Mesenchymal stem cell (in vitro differentiated cells and primary cell): ENCODE data around the gene ACADVL.

Experiments used
- DNase-seq: peaks from one replicate; pipeline ENCODE4 v3.0.0-alpha.2; 2013
- H2AFZ ChIP-seq: one replicate; pipeline ENCODE4 v1.6.1; 2013; ENCODE audit warnings: low read depth, mild to moderate bottlenecking, control low read depth, inconsistent platforms, low read length, moderate library complexity
- H2AK5ac ChIP-seq: 2 replicates; pipeline ENCODE4 v1.6.1; 2013; ENCODE audit warnings: low read length, moderate library complexity, mild to moderate bottlenecking, inconsistent platforms; ENCODE audit not compliant: severe bottlenecking
- H2BK120ac ChIP-seq: one replicate; pipeline ENCODE4 v1.6.1; 2013; ENCODE audit warnings: low read depth, mild to moderate bottlenecking, inconsistent platforms, low read length, moderate library complexity
- H2BK12ac ChIP-seq, 2 experiments: one replicate each; pipeline ENCODE4 v1.6.1; 2013; ENCODE audit warnings: inconsistent platforms in 2 of 2, low read length in 2 of 2, mild to moderate bottlenecking in 2 of 2, moderate library complexity in 2 of 2, control low read depth in 1 of 2
- H2BK15ac ChIP-seq: one replicate; pipeline ENCODE4 v1.6.1; 2013; ENCODE audit warnings: mild to moderate bottlenecking, low read depth, inconsistent platforms; ENCODE audit not compliant: poor library complexity, severe bottlenecking
- H2BK5ac ChIP-seq: 2 replicates; pipeline ENCODE4 v1.6.1; 2013; ENCODE audit warnings: low read depth, mild to moderate bottlenecking, low read length, control low read depth, inconsistent platforms; ENCODE audit not compliant: poor library complexity, severe bottlenecking
- H3K14ac ChIP-seq, 2 experiments: one replicate each; pipeline ENCODE4 v1.6.1; 2013; ENCODE audit warnings: inconsistent platforms in 2 of 2, low read length in 2 of 2, control low read depth in 1 of 2, mild to moderate bottlenecking in 1 of 2, moderate library complexity in 1 of 2
- H3K18ac ChIP-seq, 2 experiments: one replicate each; pipeline ENCODE4 v1.6.1; 2013; ENCODE audit warnings: inconsistent platforms in 2 of 2, low read length in 2 of 2, control low read depth in 1 of 2, low read depth in 1 of 2, mild to moderate bottlenecking in 1 of 2
- H3K23ac ChIP-seq, 2 experiments: one replicate each; pipeline ENCODE4 v1.6.1; 2013; ENCODE audit warnings: inconsistent platforms in 2 of 2, low read length in 2 of 2, mild to moderate bottlenecking in 2 of 2, moderate library complexity in 2 of 2, control low read depth in 1 of 2
- H3K27ac ChIP-seq: 2 replicates; pipeline ENCODE4 v1.5.1; 2013; ENCODE audit warnings: mild to moderate bottlenecking, moderate library complexity, low read length, control low read depth, inconsistent platforms; ENCODE audit not compliant: poor library complexity, severe bottlenecking
- H3K27me3 ChIP-seq, 2 experiments: 2 replicates each; pipeline versions ENCODE4 v1.6.1 to v1.7.0; 2013; ENCODE audit warnings: low read length in 2 of 2, mild to moderate bottlenecking in 2 of 2, moderate library complexity in 2 of 2, control low read depth in 1 of 2, inconsistent platforms in 1 of 2; ENCODE audit not compliant: control insufficient read depth in 1 of 2, insufficient read depth in 1 of 2
- H3K36me3 ChIP-seq, 2 experiments: 2 replicates each; pipeline versions ENCODE4 v1.6.1 to v1.7.0; 2013; ENCODE audit warnings: low read length in 2 of 2, control low read depth in 1 of 2, inconsistent platforms in 1 of 2, low read depth in 1 of 2, mild to moderate bottlenecking in 1 of 2; ENCODE audit not compliant: insufficient read depth in 2 of 2, control insufficient read depth in 1 of 2
- H3K4ac ChIP-seq, 2 experiments: one replicate each; pipeline ENCODE4 v1.6.1; 2013; ENCODE audit warnings: inconsistent platforms in 2 of 2, low read length in 2 of 2, mild to moderate bottlenecking in 2 of 2, moderate library complexity in 2 of 2, control low read depth in 1 of 2, low read depth in 1 of 2
- H3K4me1 ChIP-seq: 2 replicates; pipeline ENCODE4 v1.6.1; 2013; ENCODE audit warnings: low read depth, low read length, control low read depth; ENCODE audit not compliant: control insufficient read depth, insufficient read depth
- H3K4me2 ChIP-seq: 2 replicates; pipeline ENCODE4 v1.6.1; 2013; ENCODE audit warnings: low read length, mild to moderate bottlenecking, inconsistent platforms; ENCODE audit not compliant: poor library complexity, severe bottlenecking
- H3K4me3 ChIP-seq, 2 experiments: 2 replicates each; pipeline versions ENCODE4 v1.5.1 to v1.7.0; 2013; ENCODE audit warnings: low read length in 2 of 2, mild to moderate bottlenecking in 2 of 2, control low read depth in 1 of 2, low read depth in 1 of 2; ENCODE audit not compliant: insufficient read depth in 1 of 2
- H3K79me1 ChIP-seq: replicated peaks from 2 replicates; pipeline ENCODE4 v1.6.1; 2013; ENCODE audit warnings: mild to moderate bottlenecking, control low read depth, low read length, inconsistent platforms; ENCODE audit not compliant: poor library complexity, severe bottlenecking
- H3K9ac ChIP-seq: 2 replicates; pipeline ENCODE4 v1.7.0; 2013; ENCODE audit warnings: mild to moderate bottlenecking, low read length, moderate library complexity
- H3K9me3 ChIP-seq: 2 replicates; pipeline ENCODE4 v1.7.0; 2013; ENCODE audit warnings: mild to moderate bottlenecking, low read length; ENCODE audit not compliant: control insufficient read depth
- H4K8ac ChIP-seq: one replicate; pipeline ENCODE4 v1.6.1; 2013; ENCODE audit warnings: inconsistent platforms, mild to moderate bottlenecking, low read length, moderate library complexity
- H4K91ac ChIP-seq: one replicate; pipeline ENCODE4 v1.6.1; 2013; ENCODE audit warnings: mild to moderate bottlenecking, low read length, inconsistent platforms
- WGBS: methylation state at CpG from one replicate; pipeline ENCODE4 v1.1.7; 2013; ENCODE audit warnings: mixed read lengths; 5-methylcytosine and 5-hydroxymethylcytosine counted together

Gene ACADVL

GRCh38 chr17:7208027-7208571 is 11.6 kb upstream of the ACADVL start:
- H2AK5ac ChIP-seq = no peak overlapping the region
- 64% methylated on average over 21 of the region's 21 CpGs for WGBS

GRCh38 chr17:7208754-7209460 is 10.8 kb upstream of the ACADVL start:
- Histone ChIP-seq H3K27me3 (no peaks in the 10 kb centered on the region), H3K27ac (no peak overlapping the region), H3K4me2 (no peak overlapping the region), H3K79me1 (peaks cover 45% of the 10 kb centered on the region), H2BK12ac (no peak overlapping the region), H4K91ac (no peak overlapping the region), H3K4ac (no peak overlapping the region), H2AK5ac (no peak overlapping the region), H3K23ac (peak overlapping the region in 1 of 2 experiments; percentile 35), H3K18ac (no peak overlapping the region), H2BK15ac (no peak overlapping the region), H3K14ac (no peak overlapping the region), H2BK5ac (no peak overlapping the region), H3K36me3 (peaks cover 6 to 36% of the 10 kb centered on the region in 2 experiments), H3K4me3 (no peak overlapping the region), H3K9ac (no peak overlapping the region), H4K8ac (no peak overlapping the region), H2AFZ (no peak overlapping the region), H3K9me3 (no peaks in the 10 kb centered on the region), H2BK120ac (no peak overlapping the region), H3K4me1 (peaks cover 26% of the 10 kb centered on the region)
- 96% methylated on average over 9 of the region's 9 CpGs for WGBS
- no peak for DNase-seq

More at GRCh38 chr17:7208027-7208571, 11.6 kb upstream of the ACADVL start:
- Histone ChIP-seq H4K91ac (no peak overlapping the region), H2BK15ac (no peak overlapping the region), H3K27ac (no peak overlapping the region), H2BK5ac (no peak overlapping the region), H3K4me2 (no peak overlapping the region), H3K9me3 (no peaks in the 10 kb centered on the region), H4K8ac (no peak overlapping the region), H3K4ac (no peak overlapping the region), H2BK12ac (no peak overlapping the region), H3K9ac (no peak overlapping the region), H3K4me3 (no peak overlapping the region), H2BK120ac (no peak overlapping the region), H3K23ac (no peak overlapping the region), H3K4me1 (peaks cover 27% of the 10 kb centered on the region), H2AFZ (no peak overlapping the region), H3K14ac (no peak overlapping the region), H3K27me3 (no peaks in the 10 kb centered on the region), H3K18ac (no peak overlapping the region), H3K79me1 (peaks cover 51% of the 10 kb centered on the region), H3K36me3 (peaks cover 14 to 44% of the 10 kb centered on the region in 2 experiments)
- no peak for DNase-seq

DNA sequence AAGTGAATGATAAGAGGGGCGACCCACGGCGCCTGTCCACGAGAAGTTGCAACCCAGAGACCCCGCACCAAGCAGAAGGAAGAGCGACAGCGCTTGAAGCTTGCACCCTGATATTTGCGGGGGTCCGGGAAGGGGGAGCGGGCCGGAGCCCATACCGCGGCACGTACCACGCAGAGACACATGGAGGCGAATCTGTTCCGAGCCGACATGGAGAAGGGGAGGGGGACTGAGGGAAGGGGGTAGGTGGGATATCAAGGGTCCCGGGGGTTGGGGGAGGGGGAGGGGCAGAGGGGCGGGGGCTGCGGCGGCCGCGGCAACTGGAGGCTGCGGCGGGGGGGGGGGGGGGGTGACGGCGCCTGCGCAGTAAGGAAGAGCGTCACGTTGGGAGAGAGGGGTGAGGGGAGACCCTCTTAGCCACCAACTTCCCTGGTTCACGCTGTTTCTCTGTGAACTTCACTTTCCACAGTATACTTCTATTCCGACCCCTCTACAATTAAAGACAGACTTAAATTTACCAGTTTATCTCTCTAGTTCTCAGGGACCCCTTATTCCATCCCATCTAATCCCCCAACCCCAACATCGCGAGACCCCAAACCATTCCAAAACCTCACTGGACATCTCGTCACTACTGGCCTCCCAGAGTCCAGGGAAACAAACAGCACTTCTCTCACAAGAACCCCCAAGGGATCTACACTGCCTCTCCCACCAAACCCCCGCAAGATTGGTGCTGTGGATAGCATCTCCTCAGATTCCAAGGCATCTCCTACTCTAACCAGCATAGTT is 8.1 kb upstream of the ACADVL start:
- Histone ChIP-seq H3K27ac (no peak overlapping the region), H3K9ac (peak overlapping the region; percentile 73), H2AK5ac (no peak overlapping the region), H3K23ac (no peak overlapping the region), H2BK5ac (no peak overlapping the region), H3K27me3 (no peaks in the 10 kb centered on the region), H3K14ac (no peak overlapping the region), H2AFZ (no peak overlapping the region), H2BK15ac (no peak overlapping the region), H3K4me2 (no peak overlapping the region), H3K79me1 (peaks cover 32% of the 10 kb centered on the region), H3K18ac (no peak overlapping the region), H2BK120ac (no peak overlapping the region), H3K36me3 (peaks cover 3 to 27% of the 10 kb centered on the region in 2 experiments), H2BK12ac (peak overlapping the region in 1 of 2 experiments; percentile 35), H3K4ac (no peak overlapping the region), H4K8ac (no peak overlapping the region), H4K91ac (no peak overlapping the region), H3K4me1 (peaks cover 30% of the 10 kb centered on the region), H3K4me3 (no peak overlapping the region), H3K9me3 (no peaks in the 10 kb centered on the region)
- DNase-seq = no peak
- 36% methylated on average over 24 of the region's 37 CpGs for WGBS

- Histone ChIP-seq H4K91ac (no peak overlapping the region), H3K27ac (no peak overlapping the region), H2BK12ac (no peak overlapping the region), H3K4me3 (peak overlapping the region; percentile 41 to 82), H2AK5ac (no peak overlapping the region), H3K4me1 (peaks cover 35% of the 10 kb centered on the region), H2BK120ac (no peak overlapping the region), H2BK5ac (no peak overlapping the region), H3K9me3 (no peaks in the 10 kb centered on the region), H3K14ac (no peak overlapping the region), H3K27me3 (no peaks in the 10 kb centered on the region), H2BK15ac (no peak overlapping the region), H3K9ac (peak overlapping the region; percentile 89), H3K4ac (no peak overlapping the region), H3K36me3 (peaks cover 3 to 7% of the 10 kb centered on the region in 2 experiments), H2AFZ (no peak overlapping the region), H4K8ac (no peak overlapping the region), H3K4me2 (peak overlapping the region; percentile 84), H3K79me1 (peaks cover 22% of the 10 kb centered on the region), H3K23ac (no peak overlapping the region), H3K18ac (peak overlapping the region in 1 of 2 experiments; percentile 42)
- 7% methylated on average over 13 of the region's 15 CpGs for WGBS
- DNase-seq = peak; percentile 95
Measured at GRCh38 chr17:7213895-7214299, 5.8 kb upstream of the ACADVL start.
